ENCODE measurements around the gene GMFB.
A peak's percentile ranks its signal among the peaks of the same experiment; 100 is the strongest.
"Not testable (repeated sequence)": the region's sequence is repeated elsewhere in the genome, so short reads cannot be mapped to it uniquely, and the experiment has no call there.

GMFB gene

DNA sequence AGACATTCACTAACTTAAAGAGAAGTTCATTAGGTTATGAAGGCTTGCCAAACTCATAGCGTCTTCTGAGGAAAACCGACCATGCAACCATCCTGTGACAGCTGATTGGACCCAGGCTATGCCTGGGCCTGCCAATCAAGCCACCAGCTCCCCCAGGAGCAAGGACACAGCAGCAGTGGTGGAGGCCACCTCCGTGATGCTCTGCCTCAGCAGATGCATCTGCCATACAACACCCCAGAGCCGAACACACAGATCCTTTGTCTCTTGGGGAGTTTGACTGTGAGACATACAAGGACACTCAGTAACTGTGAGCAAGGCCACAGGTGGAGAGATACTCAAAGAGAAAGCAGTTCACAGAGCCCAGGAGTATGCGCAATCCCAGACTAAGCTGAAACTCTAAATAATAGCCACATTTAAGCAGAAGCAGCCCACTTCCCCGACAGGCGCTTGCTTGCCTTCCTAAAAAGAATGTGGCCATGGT is 37.6 kb downstream of the GMFB start:
- Histone ChIP-seq H3K4me1 (ENCODE audit: control insufficient read depth in 1 of 2, insufficient read depth in 2 of 2, low read length in 2 of 2) (peaks cover 8 to 9% of the 10 kb centered on the region in 2 donors), H3K9ac (ENCODE audit: low read depth in 1 of 2, low read length in 2 of 2) (no peak overlapping the region), H3K27ac (ENCODE audit: low read depth, low read length) (no peak overlapping the region), H3K4me3 (ENCODE audit: low read depth in 1 of 2, low read length in 2 of 2) (no peak overlapping the region), H3K36me3 (ENCODE audit: control insufficient read depth in 1 of 2, insufficient read depth in 2 of 2, low read length in 2 of 2) (no peaks in the 10 kb centered on the region), H3K27me3 (ENCODE audit: control insufficient read depth in 1 of 2, insufficient read depth in 2 of 2, low read length in 2 of 2) (no peaks in the 10 kb centered on the region), H3K9me3 (ENCODE audit: control insufficient read depth in 1 of 2, low read length in 2 of 2) (no peaks in the 10 kb centered on the region)

DNA sequence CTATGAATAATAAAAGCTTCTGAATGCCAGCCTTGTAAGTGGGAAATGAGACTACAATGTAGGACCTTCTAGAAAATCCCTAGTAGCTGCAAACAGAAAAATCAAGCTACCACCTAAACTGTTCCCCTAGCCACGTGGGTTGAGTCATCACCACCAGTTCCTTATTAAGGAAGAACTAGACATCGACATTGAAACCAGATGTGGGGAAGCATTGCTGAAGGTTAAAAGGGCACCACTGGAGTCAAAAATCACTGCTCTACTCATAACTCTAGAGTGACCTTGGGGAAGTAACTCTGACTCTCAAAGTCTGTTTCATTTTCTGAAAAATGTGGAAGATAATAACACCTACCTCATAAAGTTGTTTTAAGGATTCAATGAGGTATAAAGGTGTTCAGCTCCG is 38.2 kb downstream of the GMFB start:
- Histone ChIP-seq H3K9ac (ENCODE audit: low read depth in 1 of 2, low read length in 2 of 2) (no peak overlapping the region), H3K27ac (ENCODE audit: low read depth, low read length) (no peak overlapping the region), H3K36me3 (ENCODE audit: control insufficient read depth in 1 of 2, insufficient read depth in 2 of 2, low read length in 2 of 2) (no peaks in the 10 kb centered on the region), H3K4me1 (ENCODE audit: control insufficient read depth in 1 of 2, insufficient read depth in 2 of 2, low read length in 2 of 2) (peaks cover 10 to 15% of the 10 kb centered on the region in 2 donors), H3K27me3 (ENCODE audit: control insufficient read depth in 1 of 2, insufficient read depth in 2 of 2, low read length in 2 of 2) (no peaks in the 10 kb centered on the region), H3K9me3 (ENCODE audit: control insufficient read depth in 1 of 2, low read length in 2 of 2) (no peaks in the 10 kb centered on the region), H3K4me3 (ENCODE audit: low read depth in 1 of 2, low read length in 2 of 2) (no peak overlapping the region)

DNA sequence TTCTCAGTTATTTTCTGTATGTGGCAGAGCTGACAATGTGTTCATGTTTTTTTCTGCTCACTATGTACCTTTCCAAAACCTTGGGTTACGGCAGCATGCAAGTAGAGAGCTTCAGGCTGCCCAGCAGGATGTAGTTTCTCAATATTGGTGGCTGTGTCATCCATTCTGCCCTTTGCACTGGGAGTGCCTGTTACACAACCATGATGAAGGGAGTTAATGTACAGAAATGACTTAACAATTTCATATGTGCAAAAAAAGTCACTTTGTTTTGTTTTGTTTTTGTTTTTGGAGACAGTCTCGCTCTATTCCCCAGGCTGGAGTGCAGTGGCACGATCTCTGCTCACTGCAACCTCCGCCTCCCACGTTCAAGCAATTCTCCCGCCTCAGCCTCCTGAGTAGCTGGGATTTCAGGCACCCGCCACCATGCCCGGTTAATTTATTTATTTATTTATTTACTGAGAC is 41.5 kb downstream of the GMFB start:
- Histone ChIP-seq H3K27me3 (ENCODE audit: control insufficient read depth in 1 of 2, insufficient read depth in 2 of 2, low read length in 2 of 2) (no peaks in the 10 kb centered on the region), H3K27ac (ENCODE audit: low read depth, low read length) (no peak overlapping the region), H3K9me3 (ENCODE audit: control insufficient read depth in 1 of 2, low read length in 2 of 2) (no peaks in the 10 kb centered on the region), H3K36me3 (ENCODE audit: control insufficient read depth in 1 of 2, insufficient read depth in 2 of 2, low read length in 2 of 2) (no peaks in the 10 kb centered on the region), H3K4me1 (ENCODE audit: control insufficient read depth in 1 of 2, insufficient read depth in 2 of 2, low read length in 2 of 2) (peaks cover 10 to 15% of the 10 kb centered on the region in 2 donors), H3K9ac (ENCODE audit: low read depth in 1 of 2, low read length in 2 of 2) (no peak overlapping the region), H3K4me3 (ENCODE audit: low read depth in 1 of 2, low read length in 2 of 2) (peak overlapping the region in 1 of 2 donors; percentile 36)

DNA sequence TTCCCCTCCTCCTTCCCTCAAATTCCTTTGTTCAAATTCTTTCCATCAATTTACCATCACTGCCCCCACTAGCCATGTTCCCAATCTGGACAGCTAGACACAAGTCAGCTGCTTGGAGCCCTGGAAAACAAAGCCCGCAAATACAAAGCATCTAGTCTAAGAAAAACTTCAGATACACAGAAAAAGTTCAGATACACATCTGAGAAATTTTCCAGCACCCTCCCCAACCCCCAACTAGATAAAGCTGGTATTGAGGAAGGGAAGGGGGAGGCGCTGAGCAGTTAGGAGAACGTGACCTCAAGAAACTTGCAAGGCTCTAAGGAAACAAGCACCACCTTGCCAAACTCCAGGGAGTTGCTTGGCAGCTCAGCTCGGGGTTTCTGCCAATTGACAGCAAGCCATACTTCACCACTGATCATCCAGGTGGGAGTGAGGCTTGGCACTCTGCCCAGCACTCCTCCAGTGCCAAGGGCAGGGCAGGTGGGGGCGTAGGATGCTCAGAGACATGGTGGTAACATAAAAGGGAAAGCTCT is 42.6 kb downstream of the GMFB start:
- H3K4me1 ChIP-seq (ENCODE audit: control insufficient read depth in 1 of 2, insufficient read depth in 2 of 2, low read length in 2 of 2) = peaks cover 10 to 22% of the 10 kb centered on the region in 2 donors
- H3K9me3 ChIP-seq (ENCODE audit: control insufficient read depth in 1 of 2, low read length in 2 of 2) = no peaks in the 10 kb centered on the region
- no peak overlapping the region for H3K27ac ChIP-seq (ENCODE audit: low read depth, low read length)
- H3K9ac ChIP-seq (ENCODE audit: low read depth in 1 of 2, low read length in 2 of 2) = no peak overlapping the region
- no peak overlapping the region for H3K4me3 ChIP-seq (ENCODE audit: low read depth in 1 of 2, low read length in 2 of 2)
- no peaks in the 10 kb centered on the region for H3K36me3 ChIP-seq (ENCODE audit: control insufficient read depth in 1 of 2, insufficient read depth in 2 of 2, low read length in 2 of 2)
- H3K27me3 ChIP-seq (ENCODE audit: control insufficient read depth in 1 of 2, insufficient read depth in 2 of 2, low read length in 2 of 2) = no peaks in the 10 kb centered on the region

DNA sequence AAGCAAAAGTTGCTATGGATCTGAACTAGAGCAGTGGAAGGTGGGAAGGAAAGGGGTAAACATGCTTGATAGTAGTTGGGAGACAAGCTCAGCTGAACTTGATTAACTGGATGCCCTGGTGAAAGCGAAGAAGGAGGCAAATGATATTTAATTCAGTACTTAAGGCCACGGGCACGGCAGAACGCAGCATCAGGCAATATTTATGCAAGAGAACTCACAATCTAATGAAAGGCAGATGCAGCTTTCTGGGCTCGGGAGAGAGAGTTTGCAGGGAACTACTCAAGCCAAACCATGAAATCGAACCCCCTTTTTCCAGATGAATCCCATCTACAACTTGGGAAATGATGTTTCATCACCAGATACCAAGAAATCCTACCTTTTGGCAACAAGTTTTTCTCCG is 44.1 kb downstream of the GMFB start:
- H3K36me3 ChIP-seq (ENCODE audit: control insufficient read depth in 1 of 2, insufficient read depth in 2 of 2, low read length in 2 of 2) = no peaks in the 10 kb centered on the region
- no peak overlapping the region for H3K27ac ChIP-seq (ENCODE audit: low read depth, low read length)
- H3K9me3 ChIP-seq (ENCODE audit: control insufficient read depth in 1 of 2, low read length in 2 of 2) = no peaks in the 10 kb centered on the region
- peaks cover 19 to 29% of the 10 kb centered on the region in 2 donors for H3K4me1 ChIP-seq (ENCODE audit: control insufficient read depth in 1 of 2, insufficient read depth in 2 of 2, low read length in 2 of 2)
- no peaks in the 10 kb centered on the region for H3K27me3 ChIP-seq (ENCODE audit: control insufficient read depth in 1 of 2, insufficient read depth in 2 of 2, low read length in 2 of 2)
- no peak overlapping the region for H3K9ac ChIP-seq (ENCODE audit: low read depth in 1 of 2, low read length in 2 of 2)
- no peak overlapping the region for H3K4me3 ChIP-seq (ENCODE audit: low read depth in 1 of 2, low read length in 2 of 2)

DNA sequence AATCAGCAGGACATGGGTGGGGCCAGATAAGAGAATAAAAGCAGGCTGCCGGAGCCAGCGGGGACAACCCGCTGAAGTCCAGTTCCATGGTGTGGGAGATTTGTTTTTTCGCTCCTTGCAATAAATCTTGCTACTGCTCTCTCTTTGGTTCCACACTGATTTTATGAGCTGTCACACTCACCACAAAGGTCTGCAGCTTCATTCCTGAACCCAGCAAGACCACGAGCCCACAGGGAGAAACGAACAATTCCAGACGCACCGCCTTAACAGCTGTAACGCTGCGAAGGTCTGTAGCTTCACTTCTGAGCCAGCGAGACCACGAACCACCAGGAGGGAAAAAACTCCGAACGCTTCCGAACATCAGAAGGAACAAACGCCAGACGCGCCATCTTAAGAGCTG is 44.8 kb downstream of the GMFB start:
- Histone ChIP-seq H3K9me3 (ENCODE audit: control insufficient read depth in 1 of 2, low read length in 2 of 2) (no peaks in the 10 kb centered on the region), H3K27ac (ENCODE audit: low read depth, low read length) (no peak overlapping the region), H3K36me3 (ENCODE audit: control insufficient read depth in 1 of 2, insufficient read depth in 2 of 2, low read length in 2 of 2) (no peaks in the 10 kb centered on the region), H3K27me3 (ENCODE audit: control insufficient read depth in 1 of 2, insufficient read depth in 2 of 2, low read length in 2 of 2) (no peaks in the 10 kb centered on the region), H3K4me1 (ENCODE audit: control insufficient read depth in 1 of 2, insufficient read depth in 2 of 2, low read length in 2 of 2) (peaks cover 23 to 30% of the 10 kb centered on the region in 2 donors), H3K9ac (ENCODE audit: low read depth in 1 of 2, low read length in 2 of 2) (no peak overlapping the region), H3K4me3 (ENCODE audit: low read depth in 1 of 2, low read length in 2 of 2) (no peak overlapping the region)

DNA sequence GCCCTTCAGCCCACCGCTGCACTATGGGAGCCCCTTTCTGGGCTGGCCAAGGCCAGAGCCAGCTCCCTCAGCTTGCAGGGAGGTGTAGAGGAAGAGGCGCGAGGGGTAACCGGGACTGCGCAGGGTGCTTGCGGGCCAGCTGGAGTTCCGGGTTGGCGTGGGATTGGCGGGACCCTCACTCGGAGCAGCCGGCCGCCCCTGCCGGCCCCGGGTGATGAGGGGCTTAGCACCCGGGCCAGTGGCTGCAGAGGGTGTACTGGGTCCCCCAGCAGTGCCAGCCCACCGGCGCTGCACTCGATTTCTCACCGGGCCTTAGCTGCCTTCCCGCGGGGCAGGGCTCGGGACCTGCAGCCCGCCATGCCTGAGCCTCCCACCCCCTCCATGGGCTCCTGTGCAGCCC is 45.8 kb downstream of the GMFB start:
- not testable (repeated sequence) for H3K4me3 ChIP-seq (ENCODE audit: low read depth in 1 of 2, low read length in 2 of 2); H3K27ac ChIP-seq (ENCODE audit: low read depth, low read length); H3K27me3 ChIP-seq (ENCODE audit: control insufficient read depth in 1 of 2, insufficient read depth in 2 of 2, low read length in 2 of 2); H3K9ac ChIP-seq (ENCODE audit: low read depth in 1 of 2, low read length in 2 of 2); H3K36me3 ChIP-seq (ENCODE audit: control insufficient read depth in 1 of 2, insufficient read depth in 2 of 2, low read length in 2 of 2); H3K9me3 ChIP-seq (ENCODE audit: control insufficient read depth in 1 of 2, low read length in 2 of 2)
- peaks cover 23 to 30% of the 10 kb centered on the region in 2 donors for H3K4me1 ChIP-seq (ENCODE audit: control insufficient read depth in 1 of 2, insufficient read depth in 2 of 2, low read length in 2 of 2)

DNA sequence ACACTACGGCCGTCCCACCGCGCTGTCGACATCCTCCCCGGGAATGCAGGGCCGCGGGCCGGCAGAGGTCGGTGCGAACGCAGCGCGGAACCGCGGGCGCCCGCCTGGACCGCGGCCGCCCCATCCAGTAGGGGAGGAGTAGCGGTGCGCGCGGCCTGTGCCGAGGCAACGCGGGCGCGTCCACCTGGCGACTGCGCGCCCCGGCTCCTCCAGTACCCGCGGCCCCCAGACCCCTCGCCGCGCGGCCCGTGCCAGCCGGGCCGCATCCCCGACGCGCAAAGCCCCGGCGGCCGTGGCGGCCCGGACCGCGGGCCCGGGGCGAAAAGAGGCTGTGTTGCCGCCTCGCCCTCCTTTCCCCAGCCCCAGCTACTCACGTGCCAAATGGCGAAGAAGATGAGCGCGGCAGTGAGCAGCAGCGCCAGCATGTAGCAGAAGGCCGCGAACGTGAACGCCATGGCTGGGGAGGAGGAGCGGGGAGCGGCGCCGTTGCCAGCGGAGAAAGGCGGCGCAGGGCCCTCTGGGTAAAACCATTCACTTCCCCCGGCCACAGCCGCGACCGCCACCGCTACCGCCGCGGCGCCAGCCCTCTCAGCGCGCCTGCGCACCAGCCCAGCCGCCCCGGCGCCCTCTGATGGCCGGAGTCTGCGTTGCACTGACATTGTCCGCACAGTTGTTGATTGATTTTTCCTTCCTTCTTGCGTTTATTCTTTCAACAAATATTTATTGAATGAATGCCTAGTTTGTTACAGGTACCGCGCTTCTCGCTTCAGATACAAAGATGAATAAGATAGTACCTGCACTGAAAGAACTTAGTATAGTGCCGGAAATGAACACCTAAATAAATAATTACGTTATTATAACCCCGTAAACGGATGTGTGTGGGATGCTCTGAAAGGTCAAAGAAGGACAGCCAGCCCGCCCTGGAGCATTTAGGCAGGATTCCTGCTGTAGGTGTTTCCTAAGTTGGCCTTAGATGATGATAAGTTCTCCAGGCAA is 47.6 kb downstream of the GMFB start, which contains the start of gene CNIH1:
CNIH1 (minus strand) TSS at position 502 of the 996 bp plus-strand sequence; CDS start at position 455, 47 bp downstream.
- Histone ChIP-seq H3K4me3 (ENCODE audit: low read depth in 1 of 2, low read length in 2 of 2) (peak within 1 kb of the TSS; percentile 84 to 92), H3K9me3 (ENCODE audit: control insufficient read depth in 1 of 2, low read length in 2 of 2) (no peaks in the 10 kb centered on the region), H3K36me3 (ENCODE audit: control insufficient read depth in 1 of 2, insufficient read depth in 2 of 2, low read length in 2 of 2) (no peaks in the 10 kb centered on the region), H3K4me1 (ENCODE audit: control insufficient read depth in 1 of 2, insufficient read depth in 2 of 2, low read length in 2 of 2) (peaks cover 15 to 21% of the 10 kb centered on the region in 2 donors), H3K27ac (ENCODE audit: low read depth, low read length) (peak within 1 kb of the TSS; percentile 89), H3K27me3 (ENCODE audit: control insufficient read depth in 1 of 2, insufficient read depth in 2 of 2, low read length in 2 of 2) (no peaks in the 10 kb centered on the region), H3K9ac (ENCODE audit: low read depth in 1 of 2, low read length in 2 of 2) (peak within 1 kb of the TSS; percentile 83 to 88)

DNA sequence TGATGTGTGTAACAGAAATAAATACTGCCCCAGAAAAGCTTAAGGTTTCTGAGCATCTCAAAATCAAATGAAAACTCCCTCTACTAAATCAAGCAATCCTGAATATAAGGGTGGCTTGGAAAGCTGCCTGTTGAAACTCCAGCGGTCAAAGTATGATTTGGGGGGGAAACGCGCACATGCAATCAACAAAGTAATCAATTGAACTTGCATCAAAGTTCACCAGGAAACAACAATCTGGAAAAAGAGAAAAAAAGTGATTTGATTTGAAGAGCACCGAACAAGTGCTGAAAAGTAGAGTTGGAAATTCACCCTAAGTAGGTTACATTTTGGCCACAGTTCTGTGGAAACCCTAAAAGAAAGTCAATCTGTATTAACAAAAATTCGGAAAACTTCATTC is 48.3 kb downstream of the GMFB start:
- Histone ChIP-seq H3K9me3 (ENCODE audit: control insufficient read depth in 1 of 2, low read length in 2 of 2) (no peaks in the 10 kb centered on the region), H3K9ac (ENCODE audit: low read depth in 1 of 2, low read length in 2 of 2) (peak overlapping the region; percentile 83 to 88), H3K4me1 (ENCODE audit: control insufficient read depth in 1 of 2, insufficient read depth in 2 of 2, low read length in 2 of 2) (peaks cover 17 to 21% of the 10 kb centered on the region in 2 donors), H3K36me3 (ENCODE audit: control insufficient read depth in 1 of 2, insufficient read depth in 2 of 2, low read length in 2 of 2) (no peaks in the 10 kb centered on the region), H3K27me3 (ENCODE audit: control insufficient read depth in 1 of 2, insufficient read depth in 2 of 2, low read length in 2 of 2) (no peaks in the 10 kb centered on the region), H3K27ac (ENCODE audit: low read depth, low read length) (peak overlapping the region; percentile 89), H3K4me3 (ENCODE audit: low read depth in 1 of 2, low read length in 2 of 2) (peak overlapping the region; percentile 84 to 92)

DNA sequence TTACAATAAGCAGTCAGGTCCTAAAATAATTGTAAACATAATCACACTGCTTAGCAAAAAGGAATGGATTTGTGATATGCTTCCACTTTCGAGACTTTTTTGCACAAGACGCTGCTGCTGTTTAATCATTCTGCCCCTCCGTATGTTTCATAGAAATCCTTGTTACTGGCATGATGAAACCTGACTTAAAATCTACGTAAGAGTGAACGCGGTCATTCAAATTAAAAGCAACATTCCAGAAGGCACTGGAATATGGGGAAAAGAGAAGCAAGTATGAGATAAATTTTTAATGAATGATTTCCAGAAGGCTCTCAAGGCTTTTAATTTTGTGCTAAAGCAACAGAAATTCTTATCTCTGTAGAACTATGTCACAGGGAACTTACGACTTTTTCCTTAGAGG is 48.7 kb downstream of the GMFB start:
- Histone ChIP-seq H3K36me3 (ENCODE audit: control insufficient read depth in 1 of 2, insufficient read depth in 2 of 2, low read length in 2 of 2) (no peaks in the 10 kb centered on the region), H3K9ac (ENCODE audit: low read depth in 1 of 2, low read length in 2 of 2) (peak overlapping the region; percentile 83 to 88), H3K27ac (ENCODE audit: low read depth, low read length) (peak overlapping the region; percentile 89), H3K27me3 (ENCODE audit: control insufficient read depth in 1 of 2, insufficient read depth in 2 of 2, low read length in 2 of 2) (no peaks in the 10 kb centered on the region), H3K9me3 (ENCODE audit: control insufficient read depth in 1 of 2, low read length in 2 of 2) (no peaks in the 10 kb centered on the region), H3K4me3 (ENCODE audit: low read depth in 1 of 2, low read length in 2 of 2) (peak overlapping the region; percentile 84 to 92), H3K4me1 (ENCODE audit: control insufficient read depth in 1 of 2, insufficient read depth in 2 of 2, low read length in 2 of 2) (peaks cover 20 to 24% of the 10 kb centered on the region in 2 donors)
